GM23338 (cell line): ENCODE measurements around the gene PGS1.

Source experiments
- CREB1 ChIP-seq: fragments of 250-450 bp; sonication (Bioruptor Pico); IDR thresholded peaks from 2 replicates; pipeline ENCODE4 v1.5.0; 2020; ENCODE audit warnings: low read depth, mild to moderate bottlenecking, moderate library complexity
- CTCF ChIP-seq, 2 experiments: fragments of 200-600 bp in 1 of 2; sonication (generic) in 1 of 2; conservative IDR thresholded peaks; 2 replicates each; pipeline versions ENCODE4 v1.5.1 to v1.6.1; 2016 to 2017; ENCODE audit warnings: antibody characterized with exemption in 2 of 2, low read depth in 2 of 2, mild to moderate bottlenecking in 2 of 2, moderate library complexity in 1 of 2
- EZH2 ChIP-seq: fragments of 200-600 bp; sonication (generic); IDR thresholded peaks from one replicate; pipeline ENCODE4 v1.8.0; 2017; ENCODE audit warnings: antibody characterized with exemption, mild to moderate bottlenecking, low read depth; ENCODE audit not compliant: unreplicated experiment
- EZH2phosphoT487 ChIP-seq: fragments of 200-600 bp; sonication (generic); IDR thresholded peaks from one replicate; pipeline ENCODE4 v1.8.1; 2018; ENCODE audit warnings: antibody characterized with exemption; ENCODE audit not compliant: unreplicated experiment
- JUNB ChIP-seq: IDR thresholded peaks from one replicate; pipeline ENCODE4 v1.6.1; 2016; ENCODE audit warnings: antibody characterized with exemption; ENCODE audit not compliant: unreplicated experiment
- POLR2AphosphoS5 ChIP-seq: IDR thresholded peaks from 2 replicates; pipeline ENCODE4 v1.6.1; 2016; ENCODE audit warnings: antibody characterized with exemption, low read depth
- REST ChIP-seq: IDR thresholded peaks from one replicate; pipeline ENCODE4 v1.6.1; 2018; ENCODE audit warnings: antibody characterized with exemption; ENCODE audit not compliant: unreplicated experiment
- STAT1 ChIP-seq: IDR thresholded peaks from one replicate; pipeline ENCODE4 v1.6.1; 2016; ENCODE audit warnings: antibody characterized with exemption; ENCODE audit not compliant: unreplicated experiment

- TF ChIP-seq CTCF (conservative IDR thresholded peaks at IDR 0.05; ENCODE audit: low read depth in 2 of 2): no peak
- TF ChIP-seq REST: no peak
- no peak for TF ChIP-seq POLR2AphosphoS5
- TF ChIP-seq JUNB: no peak
- TF ChIP-seq EZH2: no peak
- no peak for TF ChIP-seq CREB1 (CRISPR knock-in tag)
- TF ChIP-seq EZH2phosphoT487: no peak
- no peak for TF ChIP-seq STAT1
Observed at GRCh38 chr17:78345172-78345571, 33.3 kb upstream of the PGS1 start.
